MV-4-11 (cell line): ENCODE measurements around the gene DPY19L2.
"Not testable (repeated sequence)": the region's sequence is repeated elsewhere in the genome, so short reads cannot be mapped to it uniquely, and the experiment has no call there.

ENCODE experiments used
- DNase-seq: peaks from one replicate; lab custom pipeline; 2025; lab: John Stamatoyannopoulos, UW

Gene DPY19L2

GRCh38 chr12:63663005-63663404, 5.3 kb downstream of the DPY19L2 start:
- peak; percentile 0 for DNase-seq

DNA sequence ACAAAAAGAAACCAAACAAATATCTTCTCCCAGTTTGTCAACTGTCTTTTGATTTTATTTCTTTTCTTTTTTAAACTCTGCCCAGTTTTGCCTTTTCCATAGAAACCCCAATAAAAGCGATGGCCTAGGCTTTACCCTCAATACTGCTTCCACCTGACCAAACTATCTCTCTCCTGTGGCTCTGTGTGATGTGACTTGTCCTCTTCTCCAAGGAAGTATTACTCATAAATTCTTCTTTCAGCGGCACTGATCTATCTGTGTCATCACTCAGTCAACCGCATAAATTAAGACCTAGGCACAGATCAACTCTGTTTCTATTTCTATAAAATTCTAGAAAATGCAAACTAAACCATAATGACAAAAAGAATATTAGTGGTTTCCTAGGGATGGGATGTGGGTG, 9.8 kb downstream of the DPY19L2 start:
- not testable (repeated sequence) for DNase-seq

DNA sequence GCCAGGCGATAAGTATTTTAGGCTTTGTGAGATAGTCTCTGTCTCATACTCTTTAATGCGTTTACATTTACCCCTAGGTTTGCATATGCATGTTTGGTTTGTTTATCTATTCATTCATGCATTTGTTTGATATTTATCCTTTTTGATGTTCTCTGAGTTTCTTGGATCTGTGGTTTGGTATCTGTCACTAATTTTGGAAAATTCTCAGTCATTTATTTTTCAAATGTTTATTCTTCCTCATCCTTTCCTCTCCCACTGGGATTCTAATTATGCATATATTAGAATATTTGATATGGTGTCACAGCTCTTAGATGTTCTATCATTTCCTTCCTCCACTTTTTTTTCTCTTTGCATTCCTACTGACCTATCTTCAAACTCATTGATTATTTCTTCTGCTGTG, 11.9 kb downstream of the DPY19L2 start:
- not testable (repeated sequence) for DNase-seq

- not testable (repeated sequence) for DNase-seq
Measured at GRCh38 chr12:63655543-63656257, 12.6 kb downstream of the DPY19L2 start.

DNA sequence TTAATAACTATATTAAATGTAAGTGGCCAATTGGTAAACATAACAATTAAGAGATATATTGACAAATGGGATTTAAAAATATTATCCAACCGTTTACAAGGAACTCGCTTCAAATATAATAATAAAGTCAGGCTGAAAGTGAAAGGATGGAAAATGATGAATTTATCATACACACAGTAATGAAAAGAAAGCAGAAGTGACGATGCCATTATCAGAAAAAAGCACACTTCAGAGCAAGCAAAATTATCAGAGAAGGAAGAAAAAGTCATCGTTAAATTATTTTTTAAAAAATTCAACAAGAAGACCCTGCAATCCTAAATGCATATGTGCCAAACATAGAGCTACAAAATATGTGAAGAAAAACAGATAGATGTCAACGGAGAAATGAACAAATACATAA, 13.8 kb downstream of the DPY19L2 start:
- not testable (repeated sequence) for DNase-seq

DNA sequence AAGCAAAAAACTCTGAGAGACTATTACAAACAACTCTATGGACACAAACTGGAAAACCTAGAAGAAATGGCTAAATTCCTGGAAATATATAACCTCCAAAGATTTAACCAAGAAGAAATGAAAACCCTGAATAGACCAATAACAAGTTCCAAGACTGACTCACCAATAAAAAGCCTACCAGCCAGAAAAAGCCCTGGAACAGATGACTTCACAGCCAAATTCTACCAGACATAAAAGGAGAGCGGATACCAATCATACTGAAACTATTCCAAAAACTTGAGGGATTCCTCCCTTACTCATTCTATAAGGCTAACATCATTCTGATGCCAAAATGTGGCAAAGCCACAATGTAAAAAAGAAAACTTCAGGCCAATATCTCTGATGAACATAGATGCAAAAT, 18.8 kb downstream of the DPY19L2 start:
- not testable (repeated sequence) for DNase-seq

GRCh38 chr12:63643381-63644140, 24.7 kb downstream of the DPY19L2 start:
- not testable (repeated sequence) for DNase-seq

- not testable (repeated sequence) for DNase-seq
Measured at GRCh38 chr12:63624258-63624657, 44.0 kb downstream of the DPY19L2 start.

DNA sequence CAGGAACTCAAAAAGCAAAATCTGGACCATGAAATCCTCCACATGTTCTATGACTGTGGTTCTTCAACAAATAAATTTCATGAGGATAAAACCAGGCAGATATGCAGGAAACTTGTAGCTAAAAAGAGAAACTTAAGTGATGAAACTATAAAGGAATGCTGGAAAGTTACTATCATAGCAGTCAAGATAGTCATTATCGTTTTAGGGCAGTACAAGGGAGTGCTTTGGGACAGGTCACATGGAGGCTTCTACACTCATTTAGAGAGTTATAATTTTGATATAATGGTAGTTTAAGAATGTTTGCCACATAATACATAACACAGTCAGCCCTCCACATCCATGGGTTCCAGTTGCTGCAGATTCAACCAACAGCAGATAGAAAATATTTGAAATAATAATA, 52.7 kb downstream of the DPY19L2 start:
- not testable (repeated sequence) for DNase-seq

DNA sequence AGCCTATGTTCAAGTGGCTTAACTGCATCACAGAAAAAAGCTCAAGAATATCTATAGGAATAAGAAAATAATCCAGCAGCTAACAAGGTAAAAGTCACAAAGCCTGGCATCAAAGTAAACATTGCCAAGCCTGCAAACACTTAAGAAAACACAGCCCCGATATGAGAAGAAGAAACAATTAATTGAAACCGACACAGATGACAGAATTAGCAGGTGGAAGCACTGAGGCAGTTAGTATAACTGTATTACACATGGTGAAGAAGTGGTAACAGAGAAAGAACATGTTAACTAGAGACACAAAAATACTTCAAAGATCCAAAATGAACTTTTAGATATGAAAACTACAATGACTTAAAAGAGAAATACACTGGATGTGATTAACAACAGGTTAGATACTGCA, 57.0 kb downstream of the DPY19L2 start:
- DNase-seq, result not testable (repeated sequence)

DNA sequence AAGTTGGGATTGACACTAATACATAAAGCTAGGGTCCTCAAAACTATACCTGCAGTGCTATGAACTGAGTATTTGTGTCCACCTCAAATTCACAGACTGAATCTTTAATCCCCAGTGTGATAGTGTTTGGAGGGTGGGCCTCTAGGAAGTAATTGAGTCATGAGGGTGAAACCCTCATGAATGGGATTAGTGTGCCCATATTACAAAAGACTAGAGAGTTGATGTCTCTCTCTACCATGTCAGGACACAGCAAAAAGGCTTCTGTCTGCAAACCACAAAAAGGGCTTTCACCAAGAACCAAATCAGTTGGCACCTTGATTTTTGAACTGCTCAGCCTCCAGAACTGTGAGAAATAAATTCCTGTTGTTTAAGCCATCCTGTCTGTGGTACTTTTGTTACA, 59.0 kb downstream of the DPY19L2 start:
- not testable (repeated sequence) for DNase-seq

- not testable (repeated sequence) for DNase-seq
Measured at GRCh38 chr12:63604985-63605384, 63.3 kb downstream of the DPY19L2 start.

DNA sequence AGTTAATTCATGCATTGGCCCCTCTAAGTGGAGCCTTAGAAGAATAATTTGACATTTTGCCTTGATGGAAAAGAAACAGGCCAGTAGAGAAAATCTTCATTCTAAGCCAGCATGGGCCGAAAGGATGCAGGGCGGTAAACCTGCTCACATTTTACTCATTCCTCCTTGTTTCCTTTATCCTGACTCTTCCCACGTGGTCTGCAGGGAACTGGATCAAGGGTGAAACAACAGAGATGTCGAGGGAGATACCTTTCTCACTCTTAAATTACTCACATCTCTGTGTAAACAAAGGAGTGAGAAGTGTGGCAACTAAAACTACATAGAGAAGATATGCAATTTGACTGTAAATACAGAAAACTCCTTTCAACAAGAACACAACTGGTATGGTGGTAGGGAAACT, 73.5 kb downstream of the DPY19L2 start:
- not testable (repeated sequence) for DNase-seq

- DNase-seq, result not testable (repeated sequence)
Measured at GRCh38 chr12:63584426-63584825, 83.9 kb downstream of the DPY19L2 start.

DNA sequence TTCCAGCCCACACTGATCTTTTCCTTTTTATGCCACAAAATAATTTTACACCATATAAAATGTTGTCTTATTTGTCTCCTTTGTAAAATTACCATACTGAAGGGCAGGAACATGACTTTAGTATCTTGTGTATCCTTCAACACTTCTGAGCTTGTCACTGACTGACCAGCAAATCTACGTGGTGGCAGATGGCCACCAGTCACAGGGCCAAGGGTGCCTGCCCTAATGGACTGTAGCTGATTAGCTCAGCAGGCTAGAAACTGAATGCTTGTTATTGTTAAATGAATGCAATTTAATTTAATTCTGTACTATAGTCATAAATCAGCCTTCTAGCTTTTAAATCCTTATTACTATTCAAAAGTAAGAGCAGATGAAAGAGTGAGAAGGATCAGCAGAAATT, 85.0 kb downstream of the DPY19L2 start:
- DNase-seq, result not testable (repeated sequence)

DNA sequence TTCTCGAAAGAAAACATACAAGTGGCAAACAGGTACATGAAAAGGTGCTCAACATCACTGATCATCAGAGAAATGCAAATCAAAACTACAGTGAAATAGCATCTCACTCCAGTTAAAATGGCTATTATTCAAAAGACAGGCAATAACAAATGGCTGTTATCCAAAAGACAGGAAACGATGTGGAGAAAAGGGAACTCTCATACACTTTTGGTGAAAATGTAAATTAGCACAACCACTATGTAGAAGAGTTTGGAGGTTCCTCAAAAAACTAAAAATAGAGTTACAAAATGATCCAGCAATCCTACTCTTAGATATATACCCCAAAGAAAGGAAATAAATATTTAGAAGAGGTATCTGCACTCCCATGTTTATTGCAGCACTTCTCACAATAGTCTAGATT, 90.7 kb downstream of the DPY19L2 start:
- not testable (repeated sequence) for DNase-seq

GRCh38 chr12:63572038-63572437, 96.3 kb downstream of the DPY19L2 start:
- not testable (repeated sequence) for DNase-seq

- DNase-seq, result not testable (repeated sequence)
Measured at GRCh38 chr12:63558445-63558844, 109.8 kb downstream of the DPY19L2 start.

GRCh38 chr12:63551397-63551796, 116.9 kb downstream of the DPY19L2 start:
- not testable (repeated sequence) for DNase-seq

GRCh38 chr12:63549034-63549433, 119.3 kb downstream of the DPY19L2 start:
- DNase-seq, result not testable (repeated sequence)

DNA sequence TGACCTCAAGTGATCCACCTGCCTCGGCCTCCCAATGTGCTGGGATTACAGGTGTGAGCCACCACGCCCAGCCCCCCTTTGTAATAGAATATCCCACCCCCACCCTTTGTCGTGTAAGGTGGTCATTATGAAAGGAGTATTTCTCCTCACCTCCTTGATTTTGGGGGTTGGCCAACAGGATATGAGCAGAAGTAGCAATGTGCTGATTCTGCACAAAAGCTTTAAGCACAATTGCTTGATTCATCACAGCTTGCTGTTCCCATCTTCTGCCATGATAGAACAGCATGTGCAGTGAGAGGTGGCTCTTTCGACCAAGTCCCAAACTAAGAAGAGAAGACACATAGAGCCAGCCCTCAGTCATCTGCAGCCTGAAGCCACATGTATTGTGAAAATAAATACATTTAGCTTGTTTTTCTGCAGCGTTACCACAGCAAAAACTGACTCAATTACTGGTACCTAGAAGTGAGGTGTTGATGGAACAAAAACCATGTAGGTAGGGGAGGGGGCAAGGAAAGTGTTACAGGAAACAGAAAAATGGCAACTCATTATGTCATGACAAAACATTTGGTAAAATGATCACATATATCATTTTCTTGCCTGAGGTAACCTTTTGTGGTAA, 122.9 kb downstream of the DPY19L2 start:
- not testable (repeated sequence) for DNase-seq

DNA sequence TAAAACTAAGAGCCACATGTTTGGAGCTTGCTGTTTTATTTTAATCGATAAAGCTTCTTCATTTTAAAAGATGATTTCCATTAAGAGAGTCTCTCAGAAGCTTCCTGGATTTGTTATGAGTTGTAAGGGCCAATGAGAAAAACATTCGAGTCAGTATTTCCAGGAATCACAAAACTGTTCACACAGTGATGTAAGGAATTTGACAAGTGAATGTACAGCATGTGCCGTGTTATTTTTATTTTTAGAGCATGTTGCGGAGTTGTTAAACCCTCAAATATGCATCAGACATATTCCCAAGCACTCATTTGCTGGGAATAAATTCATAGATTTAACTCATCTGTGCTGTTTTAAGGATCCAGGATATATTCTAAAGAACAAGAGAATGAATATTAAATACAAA, 129.6 kb downstream of the DPY19L2 start:
- DNase-seq, result not testable (repeated sequence)

DNA sequence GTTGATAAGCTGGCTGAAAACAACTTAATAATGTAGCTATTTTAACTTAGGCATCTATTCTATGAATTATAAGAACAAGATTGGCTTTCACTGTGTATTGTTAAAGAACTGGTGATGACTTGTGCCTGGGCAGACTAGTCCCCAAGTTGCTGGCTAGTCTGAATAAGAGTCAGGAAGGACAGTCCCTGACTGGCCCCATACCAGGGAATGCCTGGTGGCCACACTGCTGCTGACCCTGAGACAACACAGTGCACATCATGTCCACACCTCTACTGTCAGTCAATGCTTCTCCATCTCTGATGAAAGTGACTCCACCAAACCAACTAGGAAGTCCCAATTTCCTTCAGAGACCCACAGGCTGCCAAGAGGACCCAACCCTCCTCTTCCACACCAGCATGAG, 130.5 kb downstream of the DPY19L2 start:
- not testable (repeated sequence) for DNase-seq
